Activated T-cell treated with anti-CD3 and anti-CD28 coated beads, Interleukin-2, amount 50 U/mL, for 4 hours (primary cell): ENCODE results near the gene NPBWR2. TPM values are rescaled to one million over a fixed set of nuclear protein-coding genes. Genes with fewer than 3 reads are reported as not detected.

ENCODE experiments used
- ATAC-seq, 2 donors: fragments of 200-7000 bp; cut with Tn5 transposase; one replicate each; pipeline ENCODE4 v1.10.0; 2021
- DNase-seq: peaks from one replicate; pipeline ENCODE4 v3.0.0-alpha.2; 2020
- H3K27me3 Mint-ChIP-seq: one replicate; pipeline ENCODE4 v1.8.0; 2021; ENCODE audit warnings: low read depth, mixed read lengths
- H3K36me3 Mint-ChIP-seq: one replicate; pipeline ENCODE4 v1.8.0; 2022; ENCODE audit warnings: mixed read lengths; ENCODE audit not compliant: insufficient read depth
- H3K4me1 Mint-ChIP-seq: one replicate; pipeline ENCODE4 v1.8.0; 2021; ENCODE audit warnings: low read depth, mixed read lengths
- H3K4me3 Mint-ChIP-seq: one replicate; pipeline ENCODE4 v1.8.0; 2021; ENCODE audit warnings: mild to moderate bottlenecking, moderate library complexity, mixed read lengths
- H3K9me3 Mint-ChIP-seq: one replicate; pipeline ENCODE4 v1.8.0; 2021; ENCODE audit warnings: mixed read lengths
- total RNA-seq, 3 donors: library from RNA; stranded (reverse); gene quantifications; one replicate each; pipeline ENCODE4 v1.2.1, GENCODE V29; 2021

Gene NPBWR2
- total RNA-seq, 3 donors from 2014 or later = not detected

DNA sequence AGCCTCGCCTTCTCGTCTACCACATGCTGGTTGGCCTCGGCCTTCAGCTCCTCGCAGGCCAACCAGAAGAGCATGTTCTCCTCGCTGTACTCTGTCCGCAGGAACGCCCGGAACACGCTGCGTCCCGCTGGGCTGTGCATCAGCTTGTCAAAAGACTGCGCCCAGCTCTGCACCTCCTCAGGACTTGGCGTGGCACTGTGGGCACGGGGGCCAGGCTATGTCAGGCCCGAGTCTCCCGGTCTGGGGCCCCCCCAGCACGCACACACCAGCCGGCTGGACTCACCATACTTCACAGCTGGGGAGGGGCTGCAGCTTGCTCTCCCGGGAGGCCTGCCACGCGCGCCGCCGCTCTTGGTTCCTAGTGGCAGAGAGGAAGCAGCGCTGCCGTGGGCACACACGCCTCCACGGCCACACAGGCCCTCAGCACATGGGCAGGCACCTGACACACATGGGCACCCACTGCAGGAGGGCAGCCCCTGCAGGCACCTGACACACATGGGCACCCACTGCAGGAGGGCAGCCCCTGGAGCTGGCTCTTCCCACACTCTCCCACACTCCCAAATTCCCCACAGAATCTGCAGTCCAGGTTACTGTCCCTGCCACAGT lies 33.1 kb downstream of the NPBWR2 start:
- DNase-seq (no peak), ATAC-seq (no peak)
- H3K27me3 Mint-ChIP-seq = no peaks in the 10 kb centered on the region
- H3K9me3 Mint-ChIP-seq = no peaks in the 10 kb centered on the region
- peaks cover 21% of the 10 kb centered on the region for H3K4me1 Mint-ChIP-seq
- no peak overlapping the region for H3K4me3 Mint-ChIP-seq
- peaks cover 6% of the 10 kb centered on the region for H3K36me3 Mint-ChIP-seq

DNA sequence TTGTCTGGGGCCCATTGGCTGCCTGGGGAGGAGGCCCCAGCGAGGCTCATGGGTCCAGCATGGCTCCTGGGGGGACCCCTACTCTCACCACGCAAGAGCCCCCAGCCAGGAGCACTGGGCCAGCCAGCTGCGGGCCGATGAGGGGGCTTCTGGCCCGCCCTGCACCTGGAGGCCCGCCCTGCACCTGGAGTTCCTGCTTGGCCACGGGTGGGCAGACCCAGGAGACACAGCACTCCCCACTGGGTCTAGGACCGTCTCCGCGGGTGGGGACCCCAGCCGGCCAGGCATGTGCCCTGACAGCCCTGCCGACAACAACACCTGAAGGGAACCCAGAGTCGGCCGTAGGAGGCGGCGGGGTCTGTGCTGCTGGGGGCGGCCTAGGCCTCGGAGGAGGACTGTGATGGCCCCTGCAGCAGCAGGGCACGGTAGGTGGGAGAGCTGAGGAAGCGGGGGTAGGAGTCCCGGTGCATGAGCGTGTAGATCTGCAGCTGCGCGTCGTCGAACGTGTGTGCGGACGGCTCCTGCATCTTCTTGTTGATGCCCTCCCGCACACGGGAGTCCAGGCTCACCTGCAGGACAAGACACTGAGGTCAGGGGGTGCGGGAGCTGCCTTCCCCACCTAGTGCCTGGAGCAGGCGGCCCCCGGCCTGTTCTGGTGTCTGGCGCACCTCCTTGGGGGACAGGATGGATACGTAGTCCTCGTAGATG lies 33.7 kb downstream of the NPBWR2 start:
- ATAC-seq (no peak), DNase-seq (no peak)
- H3K9me3 Mint-ChIP-seq = no peaks in the 10 kb centered on the region
- H3K27me3 Mint-ChIP-seq = no peaks in the 10 kb centered on the region
- peaks cover 17% of the 10 kb centered on the region for H3K4me1 Mint-ChIP-seq
- H3K36me3 Mint-ChIP-seq = peaks cover 6% of the 10 kb centered on the region
- H3K4me3 Mint-ChIP-seq = no peak overlapping the region

DNA sequence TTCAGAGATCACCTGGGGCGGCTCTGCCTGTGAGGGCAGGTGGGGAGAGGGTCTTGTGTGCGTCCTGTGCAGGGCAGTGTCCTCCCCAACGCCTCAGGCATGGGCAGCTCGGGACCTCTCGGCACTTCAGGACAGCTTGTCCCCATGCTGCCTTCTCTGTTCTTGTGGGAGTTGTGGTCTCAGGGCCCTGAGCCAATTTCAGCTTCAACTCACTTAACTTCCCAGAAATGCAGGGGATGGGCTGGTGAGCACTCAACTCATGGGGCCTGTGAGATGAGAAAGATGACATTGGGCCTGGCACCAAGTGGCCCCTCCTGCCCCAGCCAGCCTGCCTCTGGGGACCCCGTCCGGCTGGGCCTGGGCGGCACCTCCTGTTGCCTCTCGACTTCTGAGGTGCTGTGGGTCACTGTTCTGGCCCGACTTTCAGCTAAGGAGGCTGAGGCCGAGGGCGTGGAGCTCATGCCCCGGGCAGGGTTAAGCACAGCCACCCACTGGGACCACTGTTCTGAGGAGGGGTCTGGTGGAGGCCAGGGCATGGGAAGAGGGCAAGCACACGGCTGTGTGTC lies 34.8 kb downstream of the NPBWR2 start:
- Mint-ChIP-seq H3K27me3 (no peaks in the 10 kb centered on the region), H3K4me1 (peaks cover 14% of the 10 kb centered on the region), H3K4me3 (no peak overlapping the region), H3K36me3 (peaks cover 6% of the 10 kb centered on the region), H3K9me3 (no peaks in the 10 kb centered on the region)
- ATAC-seq = no peak
- no peak for DNase-seq

DNA sequence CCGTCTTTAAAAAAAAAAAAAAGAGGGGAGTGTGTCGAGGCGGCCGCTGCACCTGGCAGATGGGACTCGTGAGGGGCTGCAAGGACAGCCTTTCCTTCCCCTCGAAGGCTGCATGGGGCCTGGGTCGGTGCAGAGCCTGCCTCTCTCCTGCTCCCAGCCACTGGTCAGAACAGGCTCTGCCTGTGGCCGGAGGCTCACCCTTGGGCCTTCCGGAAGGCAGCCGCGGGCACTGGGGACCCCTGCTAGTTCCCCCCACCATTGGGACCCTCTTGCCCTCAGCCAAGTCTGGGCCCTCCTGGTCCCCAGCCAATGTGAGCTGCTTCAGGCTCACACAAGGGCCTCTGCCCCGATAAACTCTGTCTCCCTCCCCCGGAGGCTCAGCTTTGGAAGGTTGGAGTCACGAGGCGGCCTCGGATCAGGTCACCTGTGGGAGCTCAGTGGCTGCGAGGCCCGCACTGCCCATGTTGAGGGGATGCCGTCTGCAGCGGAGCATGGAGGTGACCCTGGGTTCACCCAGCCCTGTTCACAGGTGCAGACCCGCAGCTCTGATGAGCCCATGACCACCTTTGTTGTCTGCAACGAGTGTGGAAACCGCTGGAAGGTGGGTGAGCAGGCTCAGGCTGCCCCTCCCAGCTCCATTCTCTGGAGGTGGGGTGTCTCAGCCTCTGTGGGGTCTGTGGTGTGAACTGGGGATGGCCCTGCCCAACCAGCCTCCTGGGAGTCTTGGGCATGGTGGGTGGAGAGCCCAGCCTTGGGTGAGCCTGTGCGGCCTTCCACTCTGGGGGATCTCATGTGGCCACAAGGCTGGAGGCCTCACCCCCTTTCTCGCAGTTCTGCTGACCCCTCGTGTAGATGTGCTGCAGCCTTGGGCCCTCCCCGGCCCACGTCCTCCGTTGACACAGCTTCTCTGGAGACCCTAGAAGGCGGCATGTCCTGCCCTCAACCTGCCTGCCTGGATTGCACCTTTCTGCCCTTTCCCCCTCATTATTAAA lies 35.7 kb downstream of the NPBWR2 start:
- ATAC-seq (no peak), DNase-seq (no peak)
- no peak overlapping the region for H3K4me3 Mint-ChIP-seq
- peaks cover 6% of the 10 kb centered on the region for H3K36me3 Mint-ChIP-seq
- no peaks in the 10 kb centered on the region for H3K9me3 Mint-ChIP-seq
- peaks cover 15% of the 10 kb centered on the region for H3K4me1 Mint-ChIP-seq
- H3K27me3 Mint-ChIP-seq = no peaks in the 10 kb centered on the region

DNA sequence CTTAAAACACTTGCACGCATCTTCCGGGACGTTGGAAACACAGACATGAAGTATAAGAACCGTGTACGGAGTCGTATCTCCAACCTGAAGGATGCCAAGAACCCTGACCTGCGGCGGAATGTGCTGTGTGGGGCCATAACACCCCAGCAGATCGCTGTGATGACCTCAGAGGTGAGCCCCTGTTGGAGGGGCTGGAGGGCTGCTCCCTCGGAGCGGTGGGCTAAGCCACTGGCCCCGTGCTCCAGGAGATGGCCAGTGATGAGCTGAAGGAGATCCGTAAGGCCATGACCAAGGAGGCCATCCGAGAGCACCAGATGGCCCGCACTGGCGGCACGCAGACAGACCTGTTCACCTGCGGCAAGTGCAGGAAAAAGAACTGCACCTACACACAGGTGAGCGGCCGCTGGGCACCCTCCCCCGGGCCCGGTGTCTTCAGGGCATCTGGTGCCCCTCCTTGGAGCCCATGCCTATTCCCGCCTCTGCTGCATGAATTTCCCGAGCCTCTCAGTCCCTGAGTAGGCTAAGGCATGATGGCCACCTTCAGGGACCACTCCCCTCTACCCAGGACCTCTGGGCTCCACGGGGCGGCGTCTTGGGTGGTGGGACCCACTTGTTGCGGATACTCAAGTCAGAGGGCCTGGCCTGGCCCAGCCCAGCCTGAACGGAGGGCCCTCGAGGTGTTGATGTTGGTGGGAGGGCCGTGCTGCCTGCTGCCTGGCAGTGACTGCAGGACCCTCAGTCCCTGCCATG lies 36.9 kb downstream of the NPBWR2 start:
- ATAC-seq (no peak), DNase-seq (no peak)
- no peaks in the 10 kb centered on the region for H3K9me3 Mint-ChIP-seq
- no peaks in the 10 kb centered on the region for H3K27me3 Mint-ChIP-seq
- peaks cover 6% of the 10 kb centered on the region for H3K36me3 Mint-ChIP-seq
- no peak overlapping the region for H3K4me3 Mint-ChIP-seq
- peaks cover 25% of the 10 kb centered on the region for H3K4me1 Mint-ChIP-seq

DNA sequence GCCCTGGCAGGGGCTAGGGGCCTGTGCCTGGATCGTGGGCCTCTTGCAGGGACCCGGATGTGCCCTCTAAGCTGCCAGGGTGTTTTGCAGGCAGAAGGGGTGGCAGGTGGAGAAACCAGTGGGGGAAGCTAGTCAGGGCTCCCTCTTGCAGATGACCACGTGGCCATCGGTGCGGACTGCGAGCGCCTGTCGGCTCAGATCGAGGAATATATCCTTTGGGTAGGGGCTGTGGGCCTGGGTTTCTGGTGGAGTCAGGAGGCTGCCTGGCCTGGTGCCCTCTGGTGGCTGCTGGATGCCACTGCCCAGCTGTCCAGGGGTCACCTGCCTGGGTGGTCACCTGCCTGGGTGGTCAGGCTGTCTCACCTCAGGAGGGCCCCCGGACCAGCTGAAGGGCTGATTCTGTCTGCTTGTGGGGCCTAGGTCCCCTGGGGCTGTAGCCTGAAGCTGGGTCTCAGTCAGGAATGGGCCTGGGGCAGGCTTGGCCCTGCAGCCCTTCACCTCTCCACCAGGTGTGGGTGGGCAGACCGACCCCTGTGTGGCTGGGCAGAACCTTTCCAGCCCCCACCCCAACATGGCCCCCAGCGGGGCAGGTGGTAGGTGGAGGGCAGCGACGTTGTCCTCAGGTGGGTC lies 37.6 kb downstream of the NPBWR2 start:
- peaks cover 31% of the 10 kb centered on the region for H3K4me1 Mint-ChIP-seq

DNA sequence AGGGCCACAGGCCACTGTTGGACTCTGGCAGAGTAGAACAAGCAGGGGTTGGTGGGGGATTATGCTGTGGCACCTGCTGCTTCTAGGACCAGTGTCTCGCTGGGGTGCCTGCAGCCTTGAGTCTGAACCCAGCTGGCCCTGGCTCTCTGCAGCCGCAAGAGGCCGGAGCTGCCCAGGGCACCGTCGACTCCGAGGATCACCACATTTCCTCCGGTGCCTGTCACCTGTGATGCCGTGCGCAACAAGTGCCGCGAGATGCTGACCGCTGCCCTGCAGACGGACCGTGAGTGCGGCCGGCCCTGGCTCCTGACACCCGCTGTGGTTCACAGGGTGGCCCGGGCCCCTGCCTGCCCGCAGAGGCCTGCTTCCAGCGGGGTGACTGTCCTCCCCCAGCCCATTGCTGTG lies 38.2 kb downstream of the NPBWR2 start:
- ATAC-seq (no peak), DNase-seq (no peak)
- Mint-ChIP-seq H3K27me3 (no peaks in the 10 kb centered on the region), H3K4me1 (peaks cover 36% of the 10 kb centered on the region), H3K9me3 (no peaks in the 10 kb centered on the region), H3K36me3 (peaks cover 6% of the 10 kb centered on the region), H3K4me3 (no peak overlapping the region)

More for the DNA sequence above, 37.6 kb downstream of the NPBWR2 start:
- no peaks in the 10 kb centered on the region for H3K9me3 Mint-ChIP-seq
- H3K36me3 Mint-ChIP-seq = peaks cover 6% of the 10 kb centered on the region
- H3K27me3 Mint-ChIP-seq = no peaks in the 10 kb centered on the region
- ATAC-seq (no peak), DNase-seq (no peak)
- H3K4me3 Mint-ChIP-seq = no peak overlapping the region

DNA sequence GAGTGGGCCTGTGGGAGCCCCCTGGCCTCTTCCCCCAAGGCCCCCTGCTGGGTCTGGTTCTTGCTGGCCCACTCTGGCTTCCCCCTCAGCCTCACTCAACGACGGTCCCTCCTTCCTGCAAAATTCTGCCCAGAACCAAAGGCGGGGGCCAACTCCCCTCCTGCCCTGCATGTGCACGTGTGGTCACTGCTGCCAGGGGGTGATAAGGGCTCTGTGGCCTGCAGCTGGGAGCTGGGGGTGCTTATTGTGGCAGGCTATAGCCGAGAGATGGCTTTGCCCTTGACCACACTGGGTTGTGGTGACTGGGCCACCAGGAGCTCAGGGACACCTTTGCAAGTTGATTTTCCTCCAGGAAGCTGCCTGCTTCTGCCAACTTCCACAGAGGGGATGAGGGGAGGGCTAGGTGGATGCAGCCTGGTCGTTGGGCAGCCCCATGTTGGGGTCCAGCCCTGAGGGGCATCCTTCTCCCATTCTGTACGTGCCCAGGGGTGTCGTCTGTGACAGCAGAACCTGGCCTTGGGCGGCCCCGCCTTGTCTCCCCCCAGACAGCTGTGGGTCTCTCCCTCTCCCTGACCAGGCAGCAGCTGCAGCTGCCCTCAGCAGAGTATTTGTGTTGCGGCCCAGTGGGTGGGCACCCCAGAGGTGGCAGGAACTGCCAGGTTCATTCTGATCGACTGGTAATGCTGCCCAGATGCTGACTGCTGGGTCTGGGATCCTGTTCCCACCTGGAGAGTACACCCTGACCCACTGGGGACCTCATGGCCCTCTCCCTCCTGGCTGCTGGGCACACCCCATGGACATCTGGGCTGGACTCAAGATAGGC lies 38.8 kb downstream of the NPBWR2 start:
- ATAC-seq (no peak), DNase-seq (no peak)
- no peak overlapping the region for H3K4me3 Mint-ChIP-seq
- H3K9me3 Mint-ChIP-seq = no peaks in the 10 kb centered on the region
- no peaks in the 10 kb centered on the region for H3K27me3 Mint-ChIP-seq
- peaks cover 4% of the 10 kb centered on the region for H3K36me3 Mint-ChIP-seq
- peaks cover 42% of the 10 kb centered on the region for H3K4me1 Mint-ChIP-seq

DNA sequence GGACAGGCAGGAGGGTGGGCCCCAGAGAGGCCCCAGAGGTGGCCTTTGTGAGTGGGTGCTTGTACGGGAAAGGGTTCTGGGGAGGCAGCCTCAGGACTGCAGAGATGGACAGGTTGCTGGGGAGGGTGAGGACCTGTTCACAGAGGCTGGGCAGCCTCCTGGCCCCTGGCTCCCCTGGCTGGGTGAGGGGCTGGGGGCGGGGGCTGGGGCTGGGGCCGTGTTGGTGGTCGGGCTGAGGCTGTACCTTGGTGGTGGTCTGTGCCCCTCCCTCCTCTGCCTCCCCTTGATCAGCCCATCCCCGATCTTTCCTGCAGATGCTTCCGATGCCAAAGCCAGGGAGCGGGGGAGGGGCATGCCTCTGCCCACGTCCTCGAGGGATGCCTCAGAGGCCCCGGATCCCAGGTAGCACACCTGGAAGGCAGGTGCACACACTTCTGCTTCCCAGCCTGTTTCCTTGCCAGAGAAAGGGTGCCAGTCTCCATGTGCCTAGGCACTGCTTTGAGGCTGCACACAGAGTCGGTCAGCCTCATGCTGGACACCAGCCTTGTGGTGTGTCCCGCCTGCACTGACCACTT lies 39.5 kb downstream of the NPBWR2 start:
- Mint-ChIP-seq H3K9me3 (no peaks in the 10 kb centered on the region), H3K27me3 (no peaks in the 10 kb centered on the region), H3K4me1 (peaks cover 42% of the 10 kb centered on the region), H3K36me3 (no peaks in the 10 kb centered on the region), H3K4me3 (no peak overlapping the region)
- no peak for ATAC-seq
- no peak for DNase-seq

DNA sequence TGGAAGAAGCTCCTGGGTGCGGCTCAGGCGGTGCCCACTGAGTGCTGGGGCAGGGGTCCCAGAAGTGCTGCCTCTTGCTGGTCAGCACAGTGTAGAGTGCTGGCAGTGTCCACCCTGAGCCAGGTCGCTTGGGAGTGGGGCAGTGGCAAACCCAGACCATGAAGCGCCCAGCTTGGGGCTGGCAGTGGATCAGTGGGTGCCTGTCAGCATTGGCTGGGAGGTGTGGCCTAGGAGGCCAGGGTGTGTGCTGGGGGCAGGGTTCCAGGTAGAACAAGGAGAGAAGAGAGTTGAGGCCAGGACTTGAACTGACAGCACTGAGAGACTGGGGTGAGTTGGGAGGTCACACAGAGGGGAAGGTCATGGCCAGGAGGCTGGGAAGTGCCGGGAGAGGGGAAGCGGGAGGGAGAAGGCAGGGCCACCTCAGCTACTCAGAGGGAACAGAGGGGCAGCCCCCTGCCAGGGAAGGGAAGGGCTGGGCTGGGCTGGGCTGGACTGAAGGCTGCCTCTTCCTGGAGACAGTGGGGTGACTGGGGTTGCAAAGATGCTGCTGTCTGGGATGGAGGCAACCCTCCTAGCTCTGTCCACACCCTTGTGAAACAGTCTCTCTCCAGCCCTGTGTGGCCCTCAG lies 40.2 kb downstream of the NPBWR2 start:
- no peak for ATAC-seq
- H3K4me1 Mint-ChIP-seq = peaks cover 42% of the 10 kb centered on the region

DNA sequence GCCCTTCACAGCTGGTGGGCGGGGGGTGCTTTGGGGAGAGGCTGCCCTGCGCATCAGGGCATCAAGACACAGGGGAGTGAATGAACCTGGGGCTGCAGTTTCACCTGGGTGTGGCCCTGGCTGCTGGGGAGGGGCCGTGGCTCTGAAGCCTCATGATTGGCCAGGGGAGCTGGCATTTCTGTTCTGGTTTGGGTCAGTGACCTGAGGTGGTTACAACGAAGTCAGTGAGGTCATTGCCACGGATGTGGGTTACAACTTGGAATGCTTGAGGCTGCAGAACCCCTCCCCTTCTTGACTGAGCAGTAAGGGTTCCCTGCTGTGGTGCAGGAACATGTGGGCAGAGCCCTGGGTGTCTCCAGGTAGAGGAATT lies 41.4 kb downstream of the NPBWR2 start:
- ATAC-seq (peak; percentile 9 to 20), DNase-seq (no peak)
- Mint-ChIP-seq H3K36me3 (no peaks in the 10 kb centered on the region), H3K4me1 (peaks cover 42% of the 10 kb centered on the region), H3K9me3 (no peaks in the 10 kb centered on the region), H3K4me3 (peak overlapping the region; percentile 47), H3K27me3 (no peaks in the 10 kb centered on the region)

More for the DNA sequence above, 40.2 kb downstream of the NPBWR2 start:
- Mint-ChIP-seq H3K36me3 (no peaks in the 10 kb centered on the region), H3K4me3 (no peak overlapping the region), H3K9me3 (no peaks in the 10 kb centered on the region), H3K27me3 (no peaks in the 10 kb centered on the region)
- no peak for DNase-seq
